ENCODE data around the gene DDX10.
"Not testable (repeated sequence)": the region's sequence is repeated elsewhere in the genome, so short reads cannot be mapped to it uniquely, and the experiment has no call there.

DDX10 gene

DNA sequence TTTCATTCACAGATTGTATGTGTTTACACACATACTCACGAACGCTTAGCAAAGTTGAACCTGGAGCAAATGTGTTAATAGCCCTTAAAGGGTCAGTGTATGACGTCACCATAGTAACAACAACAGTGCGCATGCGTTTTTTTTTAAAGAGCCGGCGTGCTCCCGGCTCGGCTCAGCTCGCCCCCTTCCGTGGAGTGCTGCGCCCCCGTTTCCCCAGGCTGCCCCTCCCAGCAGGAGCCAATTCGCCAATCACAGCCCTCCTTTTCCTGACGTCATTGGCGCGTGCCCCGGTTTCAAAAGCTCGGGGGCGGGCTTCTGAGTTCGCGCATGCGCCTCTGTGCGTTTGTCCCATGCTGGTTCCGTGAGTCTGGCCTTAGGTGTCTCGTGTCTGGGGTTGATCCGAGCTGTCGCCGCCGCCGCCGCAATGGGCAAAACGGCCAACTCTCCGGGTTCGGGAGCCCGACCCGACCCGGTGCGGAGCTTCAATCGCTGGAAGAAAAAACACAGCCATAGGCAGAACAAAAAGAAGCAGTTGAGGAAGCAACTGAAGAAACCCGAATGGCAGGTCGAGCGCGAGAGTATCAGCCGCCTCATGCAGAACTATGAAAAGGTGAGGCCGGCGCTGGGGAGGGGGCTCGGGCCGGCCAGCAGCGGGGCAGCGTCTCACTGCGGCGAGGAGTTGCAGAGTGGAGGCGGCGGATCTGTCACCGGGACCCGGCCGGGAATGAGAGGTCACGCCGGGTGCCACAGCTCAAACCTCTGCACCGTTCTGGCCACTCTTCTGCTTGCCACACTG is at the start of gene DDX10:
Gene DDX10, plus strand, starts transcription at position 340 of the 796 bp plus-strand sequence. Its CDS starts 85 bp downstream, at position 425.
- peak; percentile 98 for DNase-seq

DNA sequence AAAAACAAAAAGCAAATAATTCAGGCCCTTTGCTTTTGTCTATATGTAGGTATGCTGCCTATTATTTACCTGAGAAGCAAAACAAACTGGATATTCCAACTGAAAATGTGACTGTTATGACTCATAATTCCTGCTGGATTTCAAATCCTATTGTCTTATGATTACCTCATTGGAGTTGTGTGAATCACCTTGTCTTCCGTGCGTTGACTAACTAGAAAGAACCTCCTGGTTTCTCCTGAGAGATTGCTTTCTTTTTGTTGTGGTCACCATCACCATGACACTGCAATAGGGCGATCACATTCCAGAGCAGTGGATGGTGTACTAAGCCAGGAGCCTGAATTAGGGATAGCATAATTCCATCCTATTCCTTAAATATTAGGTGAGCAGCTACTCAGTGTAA is 48.3 kb upstream of the DDX10 start:
- no peak for DNase-seq

DNA sequence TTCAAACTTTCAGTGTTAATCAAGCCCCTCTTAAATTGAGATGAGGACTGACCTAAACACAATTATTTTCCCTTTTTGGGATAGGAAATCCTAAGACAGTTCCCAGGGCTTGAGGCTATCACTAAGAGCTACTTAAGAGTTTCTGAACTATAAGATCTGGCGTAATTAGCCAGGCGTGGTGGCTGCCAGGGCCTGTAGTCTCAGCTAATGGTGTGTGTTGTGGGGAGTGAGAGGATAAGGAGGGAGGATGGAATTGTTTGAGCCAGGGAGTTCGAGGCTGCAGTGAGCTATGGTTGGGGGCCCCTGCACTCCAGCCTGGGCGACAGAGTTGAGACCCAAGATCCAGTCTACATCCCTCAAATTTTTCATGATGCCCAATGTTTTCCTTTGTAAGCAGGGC is 47.8 kb upstream of the DDX10 start:
- no peak for DNase-seq

DNA sequence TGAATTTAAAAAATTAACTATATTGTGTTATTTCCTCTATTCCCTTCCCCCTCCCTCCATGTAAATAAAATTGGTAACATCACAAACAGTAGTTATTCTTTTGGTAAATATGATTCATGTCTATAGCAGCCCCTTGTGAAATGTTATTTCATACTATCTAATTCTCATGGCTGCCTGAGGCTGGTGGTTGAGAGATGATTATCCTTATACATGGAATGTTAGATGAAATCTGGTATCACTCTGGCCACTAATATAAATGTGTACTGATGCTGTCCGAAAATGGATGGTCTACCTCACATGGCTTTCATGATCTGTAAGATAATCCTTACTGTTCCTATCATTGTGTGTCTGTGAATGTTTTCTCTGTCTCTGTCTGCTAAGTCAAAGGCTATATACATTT is 46.3 kb upstream of the DDX10 start:
- DNase-seq = no peak

DNA sequence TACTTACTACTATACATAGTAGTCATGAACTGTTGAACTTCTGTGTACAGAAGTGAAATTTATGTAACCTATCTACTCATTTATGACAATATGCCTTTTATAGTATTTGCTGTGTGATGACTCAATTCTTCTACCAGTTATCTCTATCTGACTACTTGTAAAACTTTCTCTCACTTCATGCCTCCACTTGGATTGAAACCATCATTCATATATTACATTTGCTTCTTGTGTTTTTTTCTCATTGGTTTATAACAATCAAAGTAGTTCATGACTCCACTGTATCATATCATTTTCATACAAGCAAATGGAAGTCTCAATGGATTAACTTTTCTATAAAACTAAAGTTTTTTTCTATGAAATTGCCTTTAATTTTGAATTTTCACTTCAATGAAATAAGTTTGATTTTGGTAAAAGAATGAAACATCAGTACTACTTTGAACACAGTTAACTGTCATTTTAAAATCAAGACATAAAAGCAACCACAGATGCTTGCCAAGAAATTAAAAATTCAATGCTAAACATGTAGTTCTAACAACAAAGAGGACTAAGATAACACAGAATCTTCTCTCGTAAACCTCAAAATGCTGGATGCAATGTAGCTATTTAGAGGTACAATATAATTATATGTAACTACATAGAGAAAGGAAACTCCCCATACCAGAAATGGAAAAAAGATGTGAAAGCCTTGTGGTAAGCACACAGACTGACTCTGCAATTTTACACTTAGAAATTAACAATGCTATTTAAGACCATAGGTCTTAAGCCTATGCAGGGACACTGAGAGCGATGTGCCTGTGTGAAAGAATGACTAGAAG is 43.7 kb upstream of the DDX10 start:
- DNase-seq = no peak

DNA sequence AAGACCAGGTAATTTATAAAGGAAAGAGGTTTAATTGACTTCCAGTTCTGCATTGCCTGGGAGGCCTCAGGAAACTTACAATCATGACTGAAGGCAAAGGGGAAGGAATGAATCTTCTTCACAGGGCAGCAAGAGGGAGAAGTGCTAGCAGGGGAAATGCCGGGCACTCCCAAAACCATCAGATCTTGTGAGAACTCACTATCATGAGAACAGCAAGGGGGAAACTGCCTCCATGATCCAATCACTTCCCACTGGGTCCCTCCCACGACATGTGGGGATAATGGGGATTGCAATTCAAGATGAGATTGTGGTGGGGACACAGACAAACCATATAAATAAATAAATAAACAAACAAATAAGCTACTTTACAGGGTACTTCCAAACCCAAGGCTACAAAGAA is 42.5 kb upstream of the DDX10 start:
- DNase-seq = no peak

DNA sequence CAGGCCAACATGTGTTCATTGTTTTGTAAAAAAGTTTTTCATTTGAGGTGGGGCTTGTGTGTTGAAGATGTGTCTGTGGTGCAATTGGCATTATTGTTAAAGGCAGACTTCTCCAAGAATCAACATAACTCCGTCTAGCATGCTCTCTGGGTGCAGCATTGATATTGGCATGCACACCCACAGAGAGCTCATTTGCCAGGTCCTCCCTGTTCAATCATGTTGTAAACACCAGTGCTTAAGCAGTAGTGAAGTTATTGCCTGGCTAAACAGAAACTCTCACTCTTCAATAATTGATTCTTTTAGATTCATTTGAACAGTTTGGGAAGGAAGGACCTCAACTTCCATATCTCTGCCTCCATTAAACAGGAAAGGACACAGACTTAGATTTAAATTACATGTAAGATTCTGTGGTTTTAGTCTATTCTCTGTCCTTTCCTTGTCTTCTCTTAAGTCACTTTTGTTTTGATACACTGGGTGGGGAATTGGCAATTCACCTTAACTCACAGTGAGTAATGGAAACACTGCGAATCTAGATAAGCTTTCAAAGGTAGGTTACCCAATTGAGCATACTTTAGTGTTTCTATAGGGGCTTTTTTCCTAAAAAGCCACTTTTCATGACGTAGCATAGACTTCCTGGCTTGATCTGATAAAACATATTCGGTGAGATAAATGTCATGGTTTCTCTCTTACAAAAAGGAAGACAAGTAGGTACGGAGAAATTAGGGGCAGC is 40.5 kb upstream of the DDX10 start:
- DNase-seq = no peak

DNA sequence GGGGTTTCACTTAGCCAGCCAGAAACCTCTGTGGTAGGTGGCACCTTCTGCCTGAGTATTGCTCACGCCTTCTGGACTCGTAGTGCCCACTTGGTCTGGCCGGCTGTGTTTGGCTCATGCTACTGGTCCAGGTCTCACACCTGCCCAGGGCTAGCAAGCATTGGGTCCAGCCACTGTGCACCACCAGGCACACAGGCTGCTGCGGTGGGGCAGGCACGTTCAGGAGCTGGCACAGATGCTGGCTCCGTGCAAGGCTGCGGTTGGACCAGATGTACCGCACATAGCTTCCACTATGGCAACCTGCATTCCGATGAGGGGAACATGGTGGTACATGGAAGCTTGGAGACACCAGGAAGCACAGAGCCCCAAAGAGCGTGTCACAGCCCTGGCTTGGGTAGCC is 36.5 kb upstream of the DDX10 start:
- no peak for DNase-seq

DNA sequence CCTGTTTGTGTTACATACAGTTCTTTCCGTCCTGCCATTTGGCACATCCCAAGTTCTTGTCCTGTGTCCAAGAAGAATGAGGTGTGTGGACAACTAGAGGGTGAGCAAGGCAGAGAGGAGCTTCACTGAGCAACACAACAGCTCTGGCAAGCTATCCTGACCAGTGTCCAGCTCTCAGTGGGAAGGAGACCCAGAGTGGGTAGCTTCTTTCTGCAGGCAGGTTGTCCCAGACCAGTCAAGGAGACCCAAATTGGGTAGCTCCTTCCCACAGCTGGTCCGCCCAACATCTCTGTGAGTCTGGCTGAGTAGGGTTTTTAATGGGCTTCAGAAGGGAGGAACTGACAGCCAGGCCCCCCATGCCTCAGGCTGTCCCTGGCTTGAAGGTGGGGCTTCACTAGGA is 36.1 kb upstream of the DDX10 start:
- DNase-seq = no peak

DNA sequence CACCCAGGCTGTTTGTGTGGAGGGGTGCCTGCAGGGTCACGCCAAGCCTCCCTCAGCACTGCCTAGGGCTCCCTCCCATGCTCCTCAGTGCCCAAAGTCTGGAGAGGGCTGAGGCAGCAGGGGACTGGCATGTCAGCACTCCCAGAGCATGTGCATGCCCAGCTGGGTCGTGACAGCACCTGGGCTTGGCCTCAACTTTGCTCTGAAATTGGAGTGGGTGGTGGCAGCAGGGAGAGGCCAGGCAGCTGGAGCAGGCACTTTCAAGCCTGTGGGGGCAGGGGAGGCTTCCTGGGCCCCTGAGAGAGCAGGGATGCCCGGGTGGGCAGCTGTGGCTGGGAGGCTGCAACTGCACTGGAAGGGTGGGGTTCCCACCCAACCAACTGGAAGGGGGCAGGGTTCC is 35.6 kb upstream of the DDX10 start:
- no peak for DNase-seq

DNA sequence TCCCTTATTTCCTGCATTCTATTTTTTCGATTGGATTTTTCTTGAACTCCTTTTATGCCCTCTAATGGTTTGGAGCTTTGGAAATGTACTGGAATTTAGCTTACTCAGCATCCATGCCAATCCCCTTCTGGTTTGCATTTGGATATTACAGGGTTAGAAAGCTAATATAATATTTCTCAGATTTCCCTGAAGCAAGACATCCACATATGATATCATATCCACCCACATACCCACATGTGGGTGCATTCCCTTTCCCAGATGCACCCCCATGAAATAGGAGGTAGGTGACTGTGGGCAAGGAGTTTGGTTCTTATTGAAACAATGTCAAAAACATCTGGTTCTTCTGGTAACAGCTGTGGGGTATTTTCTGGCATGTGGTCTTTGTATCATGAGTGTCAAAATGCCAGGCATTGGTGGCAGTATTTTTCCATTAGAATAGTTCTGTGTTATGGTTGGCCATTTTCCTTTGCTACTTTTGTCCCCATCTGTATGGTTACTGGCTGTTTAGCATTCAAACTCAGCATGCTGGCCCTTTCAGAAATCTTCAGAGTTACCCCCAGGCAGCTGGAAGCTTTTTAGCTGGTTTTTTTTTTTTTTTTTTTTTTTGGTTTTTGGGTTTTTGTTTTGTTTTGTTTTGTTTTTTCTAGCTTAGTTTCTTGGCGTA is 32.7 kb upstream of the DDX10 start:
- DNase-seq = no peak

DNA sequence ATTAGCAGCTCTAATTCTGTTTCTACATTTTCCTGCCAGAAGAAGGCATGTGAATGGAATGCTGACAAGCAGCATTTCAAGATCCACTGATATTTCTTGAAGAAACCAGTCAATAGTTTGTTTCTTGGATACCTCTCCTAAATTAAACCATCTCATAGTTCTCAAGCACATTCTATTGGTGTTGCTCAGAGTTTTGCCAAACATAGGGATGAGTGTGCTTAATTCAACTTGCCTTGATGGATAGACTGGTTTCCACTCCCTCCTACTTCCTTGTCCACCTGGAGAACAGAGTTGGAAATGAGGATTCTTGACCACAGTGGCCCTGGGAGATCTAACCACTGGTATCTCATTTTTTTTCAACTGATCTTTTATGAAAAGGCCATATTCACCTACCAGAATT is 29.8 kb upstream of the DDX10 start:
- DNase-seq = no peak

DNA sequence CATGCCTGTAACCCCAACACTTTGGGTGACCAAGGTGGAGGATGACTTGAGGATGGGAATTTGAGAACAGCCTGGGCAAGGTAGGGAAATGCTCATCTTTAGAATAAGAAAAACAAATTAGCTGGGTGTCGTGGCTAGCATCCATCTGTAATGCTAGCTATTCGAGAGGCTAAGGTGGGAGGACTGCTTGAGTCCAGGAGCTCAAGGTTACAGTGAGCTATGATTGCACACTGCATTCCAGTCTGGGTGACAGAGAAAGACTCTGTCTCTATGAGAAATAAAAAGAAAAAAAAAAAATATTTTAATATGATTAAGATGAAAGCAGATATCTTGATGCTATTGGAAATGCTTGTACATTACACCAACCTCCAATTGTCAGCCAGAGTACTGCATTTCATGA is 28.6 kb upstream of the DDX10 start:
- DNase-seq = no peak

DNA sequence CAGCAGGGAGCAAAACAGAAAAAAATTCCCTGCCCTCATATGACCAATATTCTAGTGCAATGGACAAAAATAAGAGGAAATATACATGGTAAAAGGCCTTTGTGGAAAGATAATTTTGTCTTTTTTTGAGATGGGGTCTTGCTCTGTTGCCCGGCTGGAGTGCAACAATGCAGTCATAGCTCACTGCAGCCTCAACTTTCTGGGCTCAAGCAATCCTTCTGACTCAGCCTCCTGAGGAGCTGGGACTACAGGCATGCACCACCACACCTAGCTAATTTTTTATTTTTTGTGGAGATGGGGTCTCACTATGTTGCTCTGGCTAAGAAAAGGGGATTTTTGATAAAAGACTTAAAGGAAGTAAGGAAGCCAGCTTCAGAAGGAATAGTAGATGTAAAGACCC is 25.7 kb upstream of the DDX10 start:
- DNase-seq = no peak

DNA sequence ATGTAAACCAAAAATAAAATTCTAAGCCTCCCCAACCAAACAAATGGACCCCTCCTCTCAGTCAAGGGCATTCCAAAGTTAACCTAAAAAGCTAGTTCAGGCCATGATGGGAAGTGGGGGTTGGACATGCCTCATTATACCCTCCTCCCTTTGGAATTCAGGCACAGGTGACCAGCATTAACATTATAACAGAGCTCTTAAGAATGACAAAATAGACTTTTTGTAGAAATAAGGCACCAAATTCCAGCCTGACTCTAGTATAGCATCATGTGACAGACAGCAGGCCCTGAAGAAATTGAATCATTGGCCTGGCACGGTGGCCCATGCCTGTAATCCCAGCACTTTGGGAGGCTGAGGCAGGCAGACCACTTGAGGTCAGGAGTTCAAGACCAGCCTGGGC is 23.1 kb upstream of the DDX10 start:
- DNase-seq = not testable (repeated sequence)

DNA sequence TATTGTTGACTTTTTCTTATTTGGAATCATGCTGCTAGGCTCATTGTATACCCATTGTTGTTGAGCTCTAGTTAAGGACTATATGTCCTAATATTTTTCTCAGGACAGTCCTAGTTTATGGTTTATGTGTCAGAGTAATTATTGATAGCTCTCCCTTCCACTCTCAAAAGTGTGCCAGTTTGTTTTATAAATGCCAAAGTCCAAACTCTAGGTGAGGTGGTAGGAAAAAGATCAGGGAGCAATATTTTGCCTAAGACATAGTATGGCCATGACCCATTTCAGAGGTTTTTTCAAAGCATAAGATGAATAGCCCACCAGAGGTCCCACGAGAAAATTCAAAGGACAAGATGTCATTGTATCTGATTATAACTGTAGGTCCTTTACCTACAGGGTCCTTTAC is 20.9 kb upstream of the DDX10 start:
- no peak for DNase-seq

DNA sequence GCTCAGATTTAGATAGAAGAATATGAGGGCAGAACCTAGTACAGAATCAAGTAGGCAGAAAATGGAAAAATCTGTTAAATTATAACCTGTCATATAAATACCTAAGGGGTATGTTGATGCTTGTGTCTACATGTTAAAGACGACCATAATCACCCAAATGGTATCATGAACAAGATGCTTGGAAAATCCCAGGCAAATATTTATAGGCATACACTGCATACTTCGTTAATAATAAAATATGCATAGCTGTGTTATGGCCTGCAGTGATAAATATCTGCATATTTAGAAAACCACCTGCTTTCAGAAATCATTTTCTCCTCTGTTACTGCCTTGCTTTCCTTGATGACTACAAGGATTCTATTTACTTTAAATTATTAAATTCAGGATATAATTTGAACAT is 18.9 kb upstream of the DDX10 start:
- DNase-seq = no peak

DNA sequence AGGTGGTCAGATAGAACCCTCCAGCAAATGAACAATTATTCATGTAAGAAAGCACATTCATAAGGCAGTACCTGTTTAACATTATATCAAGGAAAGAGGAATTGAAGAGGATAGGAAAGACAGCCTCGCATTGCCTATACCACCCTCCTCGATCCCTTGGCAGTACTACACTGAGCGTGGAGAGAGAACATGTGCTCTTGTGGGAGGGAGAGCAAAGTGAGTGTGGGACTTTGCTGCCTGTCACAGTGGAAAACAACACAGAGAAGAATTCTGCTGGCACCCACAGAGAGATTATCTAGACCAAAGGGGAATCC is 17.5 kb upstream of the DDX10 start:
- no peak for DNase-seq

DNA sequence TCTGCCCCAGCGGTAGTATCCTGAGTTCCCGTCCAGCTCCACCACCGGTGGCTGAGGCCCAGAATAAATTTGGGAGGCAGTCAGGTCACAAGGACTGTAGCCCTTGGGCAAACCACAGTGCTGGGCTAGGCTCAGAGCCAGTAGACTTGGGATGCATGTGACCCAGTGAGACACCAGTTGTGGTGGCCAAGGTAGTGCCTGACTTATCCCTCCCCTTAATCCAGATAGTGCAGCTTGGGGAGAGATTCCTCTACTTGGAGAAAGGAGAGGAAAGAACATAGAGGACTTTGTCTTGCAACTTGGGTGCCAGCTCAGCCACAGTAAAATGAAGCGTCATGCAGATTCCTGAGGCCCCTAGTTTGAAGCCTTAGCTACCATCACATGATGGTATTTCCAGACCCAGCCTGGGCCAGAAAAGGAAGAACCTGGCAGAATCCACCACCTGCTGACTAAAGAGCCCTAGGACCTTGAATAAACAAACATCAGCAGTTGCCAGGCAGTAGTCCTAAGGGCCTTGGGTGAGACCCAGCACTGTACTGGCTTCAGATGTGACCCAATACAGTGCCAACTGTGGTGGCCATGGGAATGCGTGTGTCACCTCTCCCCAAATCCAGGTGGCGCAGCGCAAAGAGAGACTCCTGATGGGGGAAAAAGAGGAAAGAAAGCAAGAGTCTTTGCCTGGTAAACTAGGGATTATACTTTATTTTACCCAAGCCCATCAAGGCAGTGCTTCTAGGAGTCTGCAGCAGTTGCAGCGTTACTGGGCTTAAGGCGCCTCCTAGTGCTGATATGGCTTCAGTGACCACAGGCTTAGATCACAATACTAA is 17.0 kb upstream of the DDX10 start:
- DNase-seq = peak; percentile 71

DNA sequence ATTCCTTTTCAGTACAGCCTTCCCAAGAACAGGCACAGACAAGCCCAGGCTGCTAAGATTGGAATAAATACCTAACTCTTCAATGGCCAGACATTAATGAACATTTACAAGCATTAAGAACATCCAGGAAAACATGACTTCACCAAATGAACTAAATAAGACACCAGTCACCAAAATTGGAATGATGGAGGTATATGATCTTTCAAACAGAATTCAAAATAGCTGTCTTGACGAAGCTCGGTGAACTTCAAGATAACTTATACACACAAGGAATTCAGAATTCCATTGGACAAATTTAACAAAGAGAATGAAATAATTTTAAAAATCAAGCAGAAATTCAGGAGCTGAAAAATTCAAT is 16.4 kb upstream of the DDX10 start:
- DNase-seq = no peak

DNA sequence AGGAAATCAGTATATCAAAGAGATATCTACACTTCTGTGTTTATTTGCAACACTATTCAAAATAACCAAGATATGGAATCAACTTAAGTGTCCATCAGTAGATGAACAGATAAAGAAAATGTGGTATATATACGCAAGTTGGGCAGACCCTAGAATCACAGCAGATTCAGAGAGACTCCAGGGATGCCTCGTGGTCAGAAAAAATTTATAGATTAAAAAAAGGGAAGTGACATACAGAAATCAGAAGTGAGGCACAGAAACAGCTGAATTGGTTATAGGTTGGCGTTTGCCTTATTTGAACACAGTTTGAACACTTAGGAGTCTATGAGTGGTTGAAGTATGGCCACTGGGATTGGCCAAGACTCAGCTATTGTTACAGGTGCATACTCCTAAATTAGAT is 10.8 kb upstream of the DDX10 start:
- not testable (repeated sequence) for DNase-seq

DNA sequence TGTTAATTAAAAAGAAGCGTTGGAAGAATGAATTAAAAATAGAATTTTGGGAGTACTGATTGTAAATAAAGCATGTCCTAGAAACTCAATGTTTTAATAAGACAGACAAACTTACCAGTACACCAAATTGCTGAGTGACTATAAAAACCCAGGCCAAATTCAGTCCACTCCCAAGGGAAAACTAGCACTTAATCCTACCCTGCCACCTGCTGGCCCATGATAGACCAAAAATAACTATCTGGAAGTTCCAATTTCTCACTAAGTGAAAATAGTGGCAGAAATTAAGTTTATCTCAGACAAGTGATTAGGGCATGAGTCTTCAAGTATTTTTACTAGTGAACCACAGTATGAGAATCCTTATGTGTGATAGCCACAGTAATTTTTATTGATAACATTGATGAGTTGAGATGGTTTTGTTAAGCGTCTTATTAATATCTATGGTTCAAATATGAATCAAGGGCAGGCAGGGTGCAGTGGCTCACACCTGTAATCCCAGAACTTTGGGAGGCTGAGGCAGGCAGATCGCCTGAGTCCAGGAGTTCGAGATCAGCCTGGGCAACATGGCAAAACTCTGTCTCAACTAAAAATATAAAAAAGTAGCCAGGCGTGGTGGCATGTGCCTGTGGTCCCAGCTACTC is 9.8 kb upstream of the DDX10 start:
- peak; percentile 47 for DNase-seq

Measured in DMS79 treated with DMSO at 0.1 percent for 48 hours (cell line).